ENCODE measurements around the gene TRPC6.
"Not testable (repeated sequence)": the region's sequence is repeated elsewhere in the genome, so short reads cannot be mapped to it uniquely, and the experiment has no call there.

TRPC6 gene

DNA sequence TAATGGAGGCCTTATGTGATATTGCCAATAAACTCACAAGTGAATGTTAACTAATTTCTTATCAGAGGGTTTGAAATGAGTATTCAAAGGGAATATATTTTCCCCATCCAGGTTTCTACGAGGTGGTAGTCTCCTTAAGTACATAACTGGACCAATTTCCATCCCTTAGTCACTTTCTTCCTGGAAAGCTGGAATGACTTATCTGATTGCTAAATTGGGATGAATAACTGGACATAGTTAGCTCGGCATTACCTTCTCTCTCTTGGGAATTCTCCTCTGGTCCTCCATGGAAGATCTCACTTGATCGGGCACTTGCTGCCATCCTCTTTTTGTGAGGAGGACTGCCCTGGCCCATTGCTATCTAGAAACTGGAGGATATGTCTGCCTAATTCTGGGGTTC, 109.1 kb downstream of the TRPC6 start:
- ChIA-PET CTCF (interaction anchor here (0.8 to 1.0 kb wide), 2 partner anchors 17 to 34 kb away, joined by 3 read pairs; no protein-coding TSS in a partner anchor), POLR2A (no interaction called here)
- TF ChIP-seq, protein P1, sequence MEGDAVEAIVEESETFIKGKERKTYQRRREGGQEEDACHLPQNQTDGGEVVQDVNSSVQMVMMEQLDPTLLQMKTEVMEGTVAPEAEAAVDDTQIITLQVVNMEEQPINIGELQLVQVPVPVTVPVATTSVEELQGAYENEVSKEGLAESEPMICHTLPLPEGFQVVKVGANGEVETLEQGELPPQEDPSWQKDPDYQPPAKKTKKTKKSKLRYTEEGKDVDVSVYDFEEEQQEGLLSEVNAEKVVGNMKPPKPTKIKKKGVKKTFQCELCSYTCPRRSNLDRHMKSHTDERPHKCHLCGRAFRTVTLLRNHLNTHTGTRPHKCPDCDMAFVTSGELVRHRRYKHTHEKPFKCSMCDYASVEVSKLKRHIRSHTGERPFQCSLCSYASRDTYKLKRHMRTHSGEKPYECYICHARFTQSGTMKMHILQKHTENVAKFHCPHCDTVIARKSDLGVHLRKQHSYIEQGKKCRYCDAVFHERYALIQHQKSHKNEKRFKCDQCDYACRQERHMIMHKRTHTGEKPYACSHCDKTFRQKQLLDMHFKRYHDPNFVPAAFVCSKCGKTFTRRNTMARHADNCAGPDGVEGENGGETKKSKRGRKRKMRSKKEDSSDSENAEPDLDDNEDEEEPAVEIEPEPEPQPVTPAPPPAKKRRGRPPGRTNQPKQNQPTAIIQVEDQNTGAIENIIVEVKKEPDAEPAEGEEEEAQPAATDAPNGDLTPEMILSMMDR (IDR thresholded peaks at IDR 0.05; ENCODE audit: control extremely low read depth, extremely low read depth, low read depth, missing control alignments) = no peak
- no peak for DNase-seq (ENCODE audit: extremely low spot score)

- POLR2A ChIA-PET = no interaction called here
These were observed 112.8 kb downstream of the TRPC6 start for GRCh38 chr11:101470881-101471520.

GRCh38 chr11:101470419-101470818, 113.4 kb downstream of the TRPC6 start:
- POLR2A ChIA-PET = no interaction called here
- CTCF ChIA-PET = interaction anchor here (0.9 kb wide), 1 partner anchor 11 kb away, joined by 3 read pairs; no protein-coding TSS in a partner anchor
- DNase-seq (ENCODE audit: extremely low spot score) = no peak
- TF ChIP-seq, protein P1 (IDR thresholded peaks at IDR 0.05; ENCODE audit: control extremely low read depth, extremely low read depth, low read depth, missing control alignments) = no peak

More at GRCh38 chr11:101470881-101471520, 112.8 kb downstream of the TRPC6 start:
- TF ChIP-seq, protein P1 (IDR thresholded peaks at IDR 0.05; ENCODE audit: control extremely low read depth, extremely low read depth, low read depth, missing control alignments) = no peak
- no peak for DNase-seq (ENCODE audit: extremely low spot score)
- CTCF ChIA-PET = interaction anchor here (0.9 kb wide), 1 partner anchor 12 kb away, joined by 3 read pairs; no protein-coding TSS in a partner anchor

DNA sequence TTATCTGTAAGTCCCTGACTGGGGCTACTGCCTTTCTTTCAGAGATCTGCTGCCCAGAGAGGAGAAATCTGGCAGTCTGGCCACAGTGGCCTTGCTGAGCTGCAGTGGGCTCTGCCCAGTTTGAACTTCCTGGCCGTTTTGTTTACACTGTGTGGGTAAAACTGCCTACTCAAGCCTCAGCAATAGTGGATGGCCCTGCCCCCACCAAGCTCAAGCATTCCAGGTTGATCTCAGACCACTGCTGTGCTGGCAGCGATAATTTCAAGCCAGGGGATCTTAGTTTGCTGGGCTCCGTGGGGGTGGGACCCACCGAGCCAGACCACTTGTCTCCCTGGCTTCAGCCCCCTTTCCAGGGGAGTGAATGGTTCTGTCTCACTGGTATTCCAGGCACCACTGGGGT, 117.5 kb downstream of the TRPC6 start:
- no peak for DNase-seq (ENCODE audit: extremely low spot score)
- CTCF ChIA-PET = interaction anchor here (0.9 kb wide), 1 partner anchor 12 kb away, joined by 3 read pairs; no protein-coding TSS in a partner anchor
- POLR2A ChIA-PET = no interaction called here
- TF ChIP-seq, protein P1 (IDR thresholded peaks at IDR 0.05; ENCODE audit: control extremely low read depth, extremely low read depth, low read depth, missing control alignments) = no peak

DNA sequence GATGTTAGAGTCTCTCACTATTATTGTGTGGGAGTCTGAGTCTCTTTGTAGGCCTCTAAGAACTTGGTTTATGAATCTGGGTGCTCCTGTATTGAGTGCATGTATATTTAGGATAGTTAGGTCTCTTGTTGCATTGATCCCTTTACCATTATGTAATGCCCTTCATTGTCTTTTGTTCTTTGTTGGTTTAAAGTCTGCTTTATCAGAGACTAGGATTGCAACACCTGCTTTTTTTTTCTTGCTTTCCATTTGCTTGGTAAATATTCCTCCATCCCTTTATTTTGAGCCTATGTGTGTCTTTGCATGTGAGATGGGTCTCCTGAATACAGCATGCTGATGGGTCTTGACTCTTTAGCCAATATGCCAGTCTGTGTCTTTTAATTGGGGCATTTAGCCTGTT, 119.4 kb downstream of the TRPC6 start:
- POLR2A ChIA-PET, CTCF ChIA-PET: not testable (repeated sequence)

GRCh38 chr11:101459020-101459419, 124.8 kb downstream of the TRPC6 start:
- ChIA-PET CTCF (interaction anchor here (1.1 kb wide), 1 partner anchor 12 kb away, joined by 3 read pairs; no protein-coding TSS in a partner anchor), POLR2A (no interaction called here)
- no peak for DNase-seq (ENCODE audit: extremely low spot score)
- TF ChIP-seq, protein P1 (IDR thresholded peaks at IDR 0.05; ENCODE audit: control extremely low read depth, extremely low read depth, low read depth, missing control alignments) = no peak

More for the DNA sequence above, 119.4 kb downstream of the TRPC6 start:
- not testable (repeated sequence) for DNase-seq (ENCODE audit: extremely low spot score)

DNA sequence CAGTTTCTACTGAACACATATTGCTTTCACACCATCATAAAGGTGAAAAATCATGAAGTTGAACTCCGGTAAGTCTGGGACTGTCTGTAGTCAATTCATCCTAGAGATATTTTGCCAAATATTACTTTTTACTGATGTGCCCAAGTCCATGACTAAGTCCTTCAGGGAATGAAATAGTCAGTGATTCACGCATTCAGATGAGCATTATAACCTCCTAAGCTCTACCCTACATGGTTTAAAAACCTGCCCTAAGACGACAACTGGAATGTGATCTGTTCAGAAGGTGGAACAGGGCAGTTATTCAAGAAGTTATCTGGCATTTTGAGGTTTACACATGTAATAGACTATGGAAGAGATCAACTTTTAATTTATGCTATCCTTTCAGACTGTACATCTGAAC, 125.6 kb downstream of the TRPC6 start:
- no peak for DNase-seq (ENCODE audit: extremely low spot score)
- ChIA-PET CTCF (interaction anchor here (1.5 to 1.7 kb wide), 5 partner anchors 12 to 1208 kb away, joined by 3 to 5 read pairs (median 4); no protein-coding TSS in a partner anchor), POLR2A (no interaction called here)
- TF ChIP-seq, protein P1 (IDR thresholded peaks at IDR 0.05; ENCODE audit: control extremely low read depth, extremely low read depth, low read depth, missing control alignments) = no peak
